ELF-1 (cell line): ENCODE results near the gene NSF.

Source experiments
- DNase-seq: peaks from one replicate; pipeline ENCODE4 v3.0.0-alpha.2; 2016; ENCODE audit warnings: low read depth, low spot score

NSF gene

GRCh38 chr17:46717999-46718398, 127.5 kb downstream of the NSF start:
- DNase-seq: no peak

GRCh38 chr17:46719891-46720290, 129.4 kb downstream of the NSF start:
- DNase-seq: no peak

- no peak for DNase-seq
Measured at GRCh38 chr17:46720408-46720807, 129.9 kb downstream of the NSF start.

- no peak for DNase-seq
Measured at GRCh38 chr17:46722662-46723285, 132.3 kb downstream of the NSF start.

GRCh38 chr17:46726206-46726605, 135.7 kb downstream of the NSF start:
- DNase-seq: no peak

- no peak for DNase-seq
Measured at GRCh38 chr17:46727572-46728348, 137.3 kb downstream of the NSF start.

GRCh38 chr17:46730026-46730425, 139.6 kb downstream of the NSF start:
- no peak for DNase-seq

- no peak for DNase-seq
Measured at GRCh38 chr17:46730679-46731078, 140.2 kb downstream of the NSF start.

GRCh38 chr17:46732160-46732559, 141.7 kb downstream of the NSF start:
- no peak for DNase-seq

GRCh38 chr17:46732754-46733398, 142.4 kb downstream of the NSF start:
- peak; percentile 69 for DNase-seq

- DNase-seq: no peak
Measured at GRCh38 chr17:46733837-46734475, 143.5 kb downstream of the NSF start.

GRCh38 chr17:46736100-46736499, 145.6 kb downstream of the NSF start:
- DNase-seq: no peak

GRCh38 chr17:46737326-46737725, 146.9 kb downstream of the NSF start:
- no peak for DNase-seq

GRCh38 chr17:46738544-46738943, 148.1 kb downstream of the NSF start:
- DNase-seq: no peak

- no peak for DNase-seq
Measured at GRCh38 chr17:46739982-46740381, 149.5 kb downstream of the NSF start.

GRCh38 chr17:46741122-46741730, 150.8 kb downstream of the NSF start:
- no peak for DNase-seq

- no peak for DNase-seq
Measured at GRCh38 chr17:46742565-46743270, 152.2 kb downstream of the NSF start.

GRCh38 chr17:46744441-46744840, 154.0 kb downstream of the NSF start:
- no peak for DNase-seq

GRCh38 chr17:46745376-46745775, 154.9 kb downstream of the NSF start:
- DNase-seq: no peak

GRCh38 chr17:46751425-46751824, 161.0 kb downstream of the NSF start:
- no peak for DNase-seq

- no peak for DNase-seq
Measured at GRCh38 chr17:46753776-46754175, 163.3 kb downstream of the NSF start.
